HG02970 (cell line): ENCODE measurements around the gene KRT38.

ENCODE experiments used
- ATAC-seq: cut with Tn5 transposase; IDR thresholded peaks from one replicate; pipeline ENCODE4 v1.9.1; 2021; ENCODE audit warnings: mild to moderate bottlenecking, moderate library complexity, moderate number of reproducible peaks; ENCODE audit not compliant: unreplicated experiment, low FRiP score

The KRT38 gene

DNA sequence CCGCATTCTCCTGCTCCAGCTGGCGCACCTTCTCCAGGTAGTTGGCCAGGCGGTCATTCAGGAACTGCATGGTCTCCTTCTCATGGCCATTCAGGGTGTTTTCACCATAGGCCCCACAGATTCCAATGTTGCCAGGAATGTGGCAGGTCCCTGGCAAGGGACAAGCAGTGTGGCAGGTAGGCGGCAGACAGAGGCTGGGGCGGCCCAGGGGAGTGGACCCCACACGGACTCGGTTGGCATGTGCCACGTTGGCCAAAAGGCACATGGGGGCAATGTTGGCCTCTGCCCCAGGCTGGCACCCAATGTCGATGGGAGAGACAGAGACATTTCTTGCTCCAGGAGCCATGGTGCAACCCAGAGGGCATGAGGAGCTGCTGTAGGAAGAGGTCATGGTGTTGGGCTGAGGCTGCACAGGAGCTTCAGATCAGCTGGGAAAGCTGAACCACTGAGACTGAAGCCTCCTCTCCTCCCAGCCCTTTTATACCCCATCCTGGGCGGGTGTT lies at the start of gene KRT38:
Gene KRT38, minus strand, starts transcription at position 453 of the 503 bp plus-strand sequence. Its CDS starts 62 bp downstream, at position 391.
- no peak for ATAC-seq

DNA sequence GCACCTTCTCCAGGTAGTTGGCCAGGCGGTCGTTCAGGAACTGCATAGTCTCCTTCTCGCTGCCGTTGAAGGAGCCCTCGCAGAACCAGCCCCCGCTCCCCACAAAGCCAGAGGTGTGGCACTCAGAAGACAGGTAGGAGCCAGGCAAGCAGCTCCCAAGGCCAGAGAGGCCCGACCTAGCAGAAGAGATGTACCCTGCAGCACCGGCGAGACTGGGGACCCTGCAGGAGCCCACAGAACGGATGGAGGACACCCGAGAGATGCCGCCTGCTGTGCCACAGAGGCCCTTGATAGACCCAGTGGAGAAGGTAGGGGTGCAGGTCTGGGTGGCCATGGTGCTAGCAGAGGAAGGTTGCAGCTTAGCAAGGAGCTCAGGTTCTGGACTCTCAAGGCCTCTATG lies 48.7 kb upstream of the KRT38 start, which contains the start of gene KRT36:
Gene KRT36, minus strand, starts transcription at position 380 of the 400 bp plus-strand sequence. Its CDS starts 46 bp downstream, at position 334.
- ATAC-seq: no peak

DNA sequence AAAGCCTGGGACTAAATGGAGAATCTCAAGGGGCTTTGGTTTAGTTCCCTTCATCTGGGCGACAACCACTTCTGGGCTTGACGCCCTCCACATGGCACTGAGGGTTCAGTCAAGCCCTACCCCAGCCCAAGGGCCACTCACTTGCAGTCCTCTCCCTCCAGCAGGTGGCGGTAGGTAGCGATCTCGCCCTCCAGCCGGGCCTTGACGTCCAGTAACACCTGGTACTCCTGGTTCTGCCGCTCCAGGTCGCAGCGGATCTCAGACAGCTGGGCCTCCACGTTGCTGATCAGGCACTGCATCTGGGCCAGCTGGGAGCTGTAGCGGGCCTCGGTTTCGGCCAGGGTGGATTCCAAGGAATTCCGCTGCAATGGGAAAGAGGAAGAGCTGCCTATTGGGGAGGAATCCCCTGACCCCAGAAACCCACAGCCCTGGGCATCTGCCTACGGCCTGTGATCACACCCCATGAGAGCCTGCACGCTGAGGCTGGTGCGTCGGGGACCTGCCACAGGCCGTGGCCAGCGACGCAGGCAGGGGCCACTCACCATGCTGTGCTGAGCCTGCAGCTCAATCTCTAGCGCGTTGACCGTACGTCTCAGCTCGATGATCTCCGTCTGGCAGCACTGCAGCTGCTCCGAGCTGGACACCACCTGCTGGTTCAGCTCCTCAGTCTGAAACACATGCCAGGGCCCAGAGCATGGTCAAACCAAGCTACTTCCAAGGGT lies 46.2 kb upstream of the KRT38 start:
- no peak for ATAC-seq

DNA sequence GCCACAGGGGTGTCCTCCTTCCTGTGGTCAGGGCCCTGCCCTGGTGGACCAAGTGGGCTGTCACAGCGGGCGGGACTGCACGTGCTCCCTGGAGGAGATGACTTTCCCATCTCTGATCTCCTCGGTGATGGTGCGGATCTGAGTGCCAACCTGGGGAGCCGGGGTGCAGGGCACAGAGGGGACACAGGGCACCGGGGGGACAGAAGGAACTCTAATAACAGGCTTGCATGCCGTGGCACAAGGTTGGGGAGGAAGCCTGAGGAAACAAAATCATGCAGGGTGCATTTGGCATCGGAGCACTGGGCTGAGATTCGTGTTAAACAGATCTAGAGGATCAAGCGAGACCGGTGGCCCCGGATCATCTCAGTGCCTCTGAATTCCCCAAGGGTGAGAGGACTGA lies 45.5 kb upstream of the KRT38 start:
- no peak for ATAC-seq

DNA sequence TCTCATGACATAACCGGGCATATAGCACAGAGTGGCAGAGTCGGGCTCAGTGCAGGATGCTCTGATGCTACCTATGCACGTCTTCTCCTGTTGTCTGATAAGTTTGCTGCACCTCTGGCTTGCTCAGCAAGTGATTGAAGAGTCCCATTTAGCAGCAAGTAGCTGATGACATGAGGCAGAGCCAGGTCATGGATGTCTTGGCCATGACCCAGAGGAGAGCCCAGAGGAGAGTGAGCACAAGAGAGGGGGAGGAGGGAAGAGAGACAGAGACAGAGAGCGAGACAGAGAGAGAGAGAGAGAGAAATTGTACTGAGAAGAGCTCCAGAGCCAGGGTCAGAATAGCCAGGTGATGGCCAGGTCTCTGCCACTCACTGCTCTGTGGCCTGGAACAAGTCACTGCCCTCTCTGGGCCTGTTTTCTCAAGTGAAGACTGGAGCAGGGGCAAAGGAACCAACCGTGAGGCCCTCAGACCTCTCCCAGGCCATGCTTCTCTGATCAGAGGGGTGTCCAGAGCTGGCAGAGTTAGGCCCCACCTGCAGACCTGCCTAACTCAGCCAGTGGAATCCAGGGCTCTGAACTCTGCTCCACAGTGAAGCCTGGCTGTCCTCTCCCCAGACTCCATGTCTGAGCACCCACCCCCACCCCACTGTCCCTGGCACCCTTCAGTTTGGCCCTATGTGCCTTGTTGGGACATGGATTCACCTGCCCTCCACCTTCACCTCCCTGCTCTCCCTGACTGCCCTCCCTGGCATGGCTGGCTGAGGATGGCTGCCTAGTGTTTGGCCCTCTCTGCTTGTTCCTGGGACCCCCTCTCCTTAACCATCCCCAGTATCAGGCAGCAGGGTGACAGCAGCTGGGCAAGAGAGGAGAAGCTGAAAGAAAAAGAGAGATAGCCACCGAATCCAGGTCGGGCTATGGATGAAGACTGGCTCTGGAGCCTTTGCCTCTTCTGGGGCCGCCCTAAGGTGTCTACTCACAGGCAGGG lies 44.4 kb upstream of the KRT38 start:
- no peak for ATAC-seq

DNA sequence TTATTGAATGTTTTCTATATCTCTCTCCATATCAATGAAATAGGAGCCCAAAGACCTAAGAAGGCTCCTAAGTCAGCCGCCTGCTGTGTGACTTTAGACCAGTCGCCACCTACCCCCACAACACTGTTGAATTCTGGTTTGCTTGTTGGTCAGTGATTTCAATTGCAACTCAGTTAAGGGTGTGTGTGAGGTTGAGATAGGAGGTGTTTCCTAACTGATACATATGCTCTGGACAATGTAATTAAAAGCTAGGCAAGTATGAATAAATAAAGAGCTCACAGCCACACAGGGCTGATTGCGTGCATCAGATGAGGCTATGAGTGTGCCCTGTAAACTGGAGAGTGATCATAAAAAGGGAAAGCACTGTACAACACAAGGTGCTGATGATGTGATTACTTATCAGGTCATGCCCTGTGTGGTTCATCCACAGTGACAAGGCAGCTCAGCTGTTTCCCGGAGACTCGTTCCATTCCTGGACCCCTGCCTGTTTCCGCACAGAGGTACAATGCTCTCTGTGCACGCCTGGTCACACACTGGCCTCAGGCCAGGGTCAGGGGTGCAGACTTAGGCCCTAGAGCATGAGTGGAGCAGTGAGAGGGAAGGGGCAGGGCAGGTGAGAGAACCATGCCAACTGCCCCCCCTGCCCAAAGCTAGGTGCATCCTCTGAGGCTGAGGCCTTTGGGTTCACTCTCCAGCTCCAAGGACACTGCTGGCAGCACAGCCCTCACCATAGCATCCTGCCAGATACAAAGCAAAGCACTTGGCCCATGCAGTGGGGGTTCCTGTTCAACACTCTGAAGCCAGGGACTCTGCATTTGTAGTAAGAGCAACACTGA lies 43.4 kb upstream of the KRT38 start:
- ATAC-seq: no peak

DNA sequence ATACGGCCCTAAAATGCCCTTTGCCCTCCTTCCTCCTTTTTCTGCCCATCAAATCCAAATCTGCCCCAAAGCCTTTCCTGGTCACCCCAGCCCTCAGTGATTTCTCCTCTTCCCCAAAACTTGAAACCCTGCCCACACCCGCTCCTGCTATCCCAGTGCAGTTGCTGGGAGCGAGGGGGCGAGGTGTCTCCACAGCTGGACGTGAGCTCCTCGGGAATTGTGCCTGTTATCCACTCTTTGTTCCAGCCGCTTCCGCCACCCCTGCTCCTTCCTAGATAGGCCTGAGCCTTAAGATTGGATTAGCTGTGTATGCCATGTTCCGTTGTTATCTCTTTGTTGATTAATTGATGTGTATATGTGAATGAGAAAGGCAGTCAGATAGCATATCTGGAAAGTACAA lies 42.7 kb upstream of the KRT38 start:
- no peak for ATAC-seq

DNA sequence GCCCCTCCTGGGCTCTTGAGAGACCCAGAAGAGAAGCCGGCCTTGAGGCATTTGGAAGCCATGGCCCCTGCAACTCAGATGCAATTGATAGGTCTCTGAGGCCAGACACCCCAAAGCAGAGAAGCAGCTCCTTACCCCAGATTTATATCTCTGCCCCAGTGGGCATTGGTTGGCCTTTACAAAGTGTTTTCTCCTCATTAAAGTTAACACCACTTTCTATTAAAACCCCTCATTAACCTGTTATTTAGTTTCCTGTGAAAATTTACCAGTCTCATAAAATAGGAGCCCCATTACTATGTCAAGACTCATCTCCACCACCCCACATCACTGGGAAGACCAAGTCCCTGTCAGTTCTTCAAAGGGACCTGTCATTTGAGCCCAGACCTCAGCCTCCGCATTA lies 40.3 kb upstream of the KRT38 start, which contains the start of gene KRT35:
Gene KRT35, minus strand, starts transcription at position 116 of the 400 bp plus-strand sequence. Its CDS starts 54 bp downstream, at position 62.
- ATAC-seq: no peak

DNA sequence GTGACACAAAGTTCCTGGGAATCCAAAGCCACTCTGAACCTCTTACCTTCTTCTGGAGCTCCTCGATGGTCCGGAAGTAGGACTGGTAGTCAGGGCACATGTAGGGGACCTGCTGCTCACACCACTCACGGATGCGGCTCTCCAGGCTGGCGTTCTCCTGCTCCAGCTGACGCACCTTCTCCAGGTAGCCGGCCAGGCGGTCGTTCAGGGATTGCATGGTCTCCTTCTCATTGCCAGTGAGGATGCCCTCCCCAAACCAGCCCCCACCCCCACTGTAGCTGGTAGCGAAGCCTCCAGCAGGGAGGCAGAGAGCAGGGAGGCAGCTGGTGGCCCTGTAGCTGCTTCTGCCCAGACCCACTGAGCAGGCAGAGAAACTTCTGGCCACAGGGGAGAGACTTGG lies 39.8 kb upstream of the KRT38 start:
- no peak for ATAC-seq

DNA sequence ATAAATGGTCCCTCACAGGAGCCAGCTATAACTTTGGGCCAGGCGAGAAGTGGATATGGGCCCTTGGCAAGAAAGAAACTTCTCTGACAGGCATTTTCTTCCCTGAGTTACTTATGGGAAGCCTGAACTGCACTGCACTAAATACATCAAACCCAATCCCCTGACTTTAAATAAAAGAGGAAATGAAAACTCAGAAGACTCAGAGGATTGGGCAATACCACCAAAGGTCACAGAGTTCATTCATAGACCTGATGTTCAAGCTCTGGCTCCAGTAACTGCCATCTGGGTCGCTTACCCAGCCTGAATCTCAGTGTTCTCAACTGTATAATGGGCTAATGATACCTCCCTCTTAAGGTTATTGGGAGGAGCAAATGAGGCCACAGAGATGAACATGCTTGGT lies 39.4 kb upstream of the KRT38 start:
- no peak for ATAC-seq

DNA sequence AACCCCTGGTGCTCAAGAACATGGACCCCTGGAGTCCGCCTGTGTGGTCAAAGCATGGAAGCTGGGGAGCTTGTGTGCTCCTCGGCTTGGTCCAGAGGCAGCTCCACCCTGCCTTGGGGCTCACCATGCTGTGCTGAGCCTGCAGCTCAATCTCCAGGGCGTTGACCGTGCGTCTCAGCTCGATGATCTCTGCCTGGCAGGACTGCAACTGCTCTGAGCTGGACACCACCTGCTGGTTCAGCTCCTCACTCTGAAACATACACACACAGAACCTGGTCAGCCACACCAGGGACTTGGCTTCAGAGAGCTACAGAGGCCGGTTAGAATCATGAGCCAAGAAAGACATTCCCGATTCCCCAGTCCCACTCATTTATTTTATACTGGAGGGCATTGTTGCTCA lies 37.5 kb upstream of the KRT38 start:
- ATAC-seq: no peak

DNA sequence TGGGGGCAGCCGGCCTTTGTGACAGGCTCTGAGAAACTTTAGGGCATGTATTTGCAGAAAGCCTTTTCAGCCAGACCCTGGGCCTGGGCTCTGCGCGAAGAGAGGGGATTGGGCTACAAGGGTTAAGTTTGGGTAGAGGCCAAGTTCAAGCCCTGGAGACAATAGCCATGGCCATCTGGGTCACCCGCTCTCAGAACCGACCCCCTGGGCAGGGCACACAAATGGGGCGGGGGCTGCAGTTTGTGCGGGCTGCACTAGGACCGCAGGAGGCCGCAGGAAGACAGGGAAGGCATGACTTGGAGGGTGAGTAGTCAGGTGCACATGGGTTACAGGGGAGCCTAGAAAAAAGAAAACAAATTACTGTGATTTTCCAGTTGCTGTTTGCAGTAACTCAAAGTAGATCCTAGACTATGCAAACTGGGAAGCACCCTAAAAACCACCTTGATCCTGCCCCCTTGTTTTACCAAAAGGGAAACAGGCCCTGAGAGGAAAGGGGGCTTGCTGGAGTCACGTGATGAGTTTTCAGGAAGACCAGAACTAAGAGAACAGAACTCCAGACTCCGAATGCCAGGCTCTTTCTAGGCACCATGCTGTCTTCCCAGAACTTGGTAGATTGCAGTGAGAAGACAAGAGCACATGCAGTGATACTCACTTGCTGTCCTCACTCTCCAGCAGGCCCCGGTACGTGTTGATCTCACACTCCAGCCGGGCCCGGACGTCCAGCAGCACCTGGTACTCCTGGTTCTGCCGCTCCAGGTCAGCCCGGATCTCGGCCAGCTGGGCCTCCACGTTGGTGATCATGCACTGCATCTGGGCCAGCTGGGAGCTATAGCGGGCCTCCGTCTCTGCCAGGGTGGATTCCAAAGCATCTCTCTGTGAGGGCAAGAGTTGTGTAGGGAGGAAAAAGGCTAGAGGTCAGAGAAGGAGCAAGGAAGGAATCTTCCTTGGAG lies 36.4 kb upstream of the KRT38 start:
- ATAC-seq: no peak

DNA sequence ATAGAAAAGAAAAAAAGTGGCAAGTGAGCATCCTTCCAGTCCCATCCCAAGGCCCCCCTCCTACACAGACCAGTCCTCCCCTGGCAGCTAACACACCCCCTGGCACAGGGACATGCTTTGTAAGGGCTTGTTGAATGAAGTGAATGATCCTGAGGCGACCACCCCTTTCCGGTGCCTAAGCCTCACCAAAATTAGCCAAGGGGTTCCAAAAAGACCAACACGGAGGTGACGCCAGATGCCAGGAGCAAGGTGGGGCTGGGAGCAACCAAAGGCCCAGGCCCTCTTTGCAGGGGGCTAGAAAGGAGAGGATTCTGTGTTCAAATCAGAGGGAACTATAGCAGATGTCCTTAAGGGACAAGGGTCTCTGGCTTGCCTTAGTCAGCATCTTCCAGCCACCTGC lies 34.6 kb upstream of the KRT38 start:
- no peak for ATAC-seq

DNA sequence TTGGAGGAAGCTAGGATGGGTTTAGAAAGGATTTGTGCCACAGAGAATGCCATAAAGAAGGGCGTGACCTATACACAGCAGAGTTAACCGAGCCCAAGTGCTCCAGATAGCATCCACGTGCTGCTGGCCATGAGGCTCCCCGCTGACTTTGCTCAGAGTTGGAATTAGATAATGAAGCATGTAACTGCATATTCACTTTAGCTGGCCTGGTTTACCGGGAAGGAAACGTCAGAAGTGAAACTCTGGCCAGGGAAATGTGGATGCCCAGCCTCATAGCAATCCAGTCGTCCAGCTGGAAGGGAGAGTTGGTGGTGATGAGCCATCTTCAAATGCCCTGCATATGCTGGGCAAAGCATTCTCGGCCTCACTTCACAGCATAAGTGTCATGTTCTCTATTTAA lies 34.1 kb upstream of the KRT38 start:
- no peak for ATAC-seq

DNA sequence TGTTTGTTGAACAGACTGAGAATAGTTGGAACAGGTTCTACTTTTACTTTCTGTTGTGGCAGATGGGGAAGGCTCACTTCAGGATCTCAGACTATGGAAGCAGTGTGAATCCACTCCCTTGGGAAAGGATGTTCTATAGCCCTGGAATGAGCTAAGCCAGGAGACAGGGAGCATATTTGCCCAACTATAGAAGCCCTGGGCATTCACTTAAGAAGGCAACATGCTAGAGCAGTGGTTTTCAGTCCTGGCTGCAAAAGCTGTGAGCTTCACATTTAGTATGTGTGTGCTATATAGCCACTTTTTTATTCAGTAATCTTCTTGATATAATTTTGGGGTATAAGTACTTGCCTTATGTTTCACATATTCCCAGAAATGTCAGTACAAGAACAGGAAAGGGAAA lies 27.6 kb upstream of the KRT38 start:
- ATAC-seq: no peak

DNA sequence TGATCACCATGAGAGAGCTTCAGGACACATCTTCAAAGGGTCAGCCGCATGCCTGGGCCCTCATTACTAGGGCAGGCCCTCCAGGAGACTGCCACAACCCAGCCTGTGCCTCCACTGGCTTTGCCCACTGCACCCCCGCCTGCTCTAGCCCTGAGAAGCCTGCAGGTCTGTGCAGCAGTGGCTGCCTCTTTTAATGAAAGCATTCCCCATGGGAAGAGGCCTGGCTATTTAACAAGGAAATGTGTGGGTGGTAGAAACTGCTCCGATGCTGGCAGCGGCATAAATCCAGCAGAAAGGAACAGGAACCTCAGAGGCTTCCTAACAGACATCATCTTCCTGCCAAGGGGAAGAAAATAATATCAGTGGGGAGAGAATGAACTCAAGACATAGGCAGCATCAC lies 26.8 kb upstream of the KRT38 start:
- ATAC-seq: no peak

DNA sequence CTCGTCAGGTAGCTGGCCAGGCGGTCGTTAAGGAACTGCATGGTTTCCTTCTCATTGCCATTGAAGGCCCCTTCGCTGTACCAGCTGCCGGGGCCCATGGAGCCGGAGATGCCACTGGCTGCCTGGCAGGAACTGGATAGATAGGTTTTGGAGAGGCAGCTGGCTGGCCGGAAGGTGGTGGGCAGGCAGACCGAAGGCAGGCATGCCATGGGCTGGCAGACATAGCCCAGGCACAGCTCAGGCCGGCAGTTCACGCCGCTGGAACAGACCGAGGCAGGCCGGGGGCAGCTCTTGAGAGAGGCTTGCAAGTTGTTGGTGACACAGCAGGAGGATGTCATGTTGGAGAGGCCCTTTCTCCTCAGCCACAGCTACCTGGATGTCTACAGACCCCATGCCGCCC lies 26.2 kb upstream of the KRT38 start, which contains the start of gene KRT32:
Gene KRT32, minus strand, starts transcription at position 399 of the 400 bp plus-strand sequence. Its CDS starts 61 bp downstream, at position 338.
- ATAC-seq: no peak

DNA sequence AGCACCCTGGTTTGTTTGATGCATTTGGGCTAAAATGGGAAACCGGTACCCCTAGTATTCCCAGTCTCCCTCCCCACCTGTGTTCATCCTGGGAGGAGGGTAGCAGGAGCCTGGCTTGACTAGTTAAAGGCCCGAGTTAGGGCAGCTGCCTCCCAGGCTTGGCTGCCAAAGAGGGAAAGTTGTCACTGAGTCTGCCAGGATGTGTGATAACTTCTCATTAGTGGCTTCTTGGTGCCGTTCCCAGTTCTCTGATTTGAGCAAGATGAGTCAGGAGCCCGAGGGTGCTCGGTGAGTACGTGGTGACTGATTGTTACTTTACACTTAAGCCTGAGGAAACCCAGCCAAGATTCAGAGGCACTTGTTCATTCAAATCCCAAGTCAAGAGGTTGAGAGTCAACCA lies 23.9 kb upstream of the KRT38 start:
- ATAC-seq: no peak

DNA sequence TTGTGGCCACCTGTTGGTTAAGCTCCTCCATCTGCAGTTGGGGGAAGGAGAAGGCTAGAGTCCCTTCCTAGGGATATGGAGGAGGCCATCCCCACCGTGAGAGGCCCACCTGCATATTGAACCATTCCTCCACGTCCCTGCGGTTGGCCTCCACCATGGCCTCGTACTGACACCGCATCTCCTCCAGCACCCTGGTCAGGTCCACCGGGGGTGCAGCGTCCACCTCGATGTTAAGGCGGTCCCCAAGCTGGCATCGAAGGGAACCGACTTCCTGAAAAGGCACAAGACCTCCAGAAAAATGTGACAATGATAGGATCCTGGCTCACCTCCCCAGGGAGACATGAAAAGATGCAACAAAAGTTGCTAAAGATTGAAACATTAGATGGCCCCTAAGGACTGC lies 23.4 kb upstream of the KRT38 start:
- no peak for ATAC-seq
